ENCODE measurements around the gene MSH4. TPM values are rescaled to one million over a fixed set of nuclear protein-coding genes. Genes with fewer than 3 reads are reported as not detected.
A peak's percentile ranks its signal among the peaks of the same experiment; 100 is the strongest.
"Not testable (repeated sequence)": the region's sequence is repeated elsewhere in the genome, so short reads cannot be mapped to it uniquely, and the experiment has no call there.

Gene MSH4
- total RNA-seq, 1 donor from 2014 or later = 0.26 TPM

DNA sequence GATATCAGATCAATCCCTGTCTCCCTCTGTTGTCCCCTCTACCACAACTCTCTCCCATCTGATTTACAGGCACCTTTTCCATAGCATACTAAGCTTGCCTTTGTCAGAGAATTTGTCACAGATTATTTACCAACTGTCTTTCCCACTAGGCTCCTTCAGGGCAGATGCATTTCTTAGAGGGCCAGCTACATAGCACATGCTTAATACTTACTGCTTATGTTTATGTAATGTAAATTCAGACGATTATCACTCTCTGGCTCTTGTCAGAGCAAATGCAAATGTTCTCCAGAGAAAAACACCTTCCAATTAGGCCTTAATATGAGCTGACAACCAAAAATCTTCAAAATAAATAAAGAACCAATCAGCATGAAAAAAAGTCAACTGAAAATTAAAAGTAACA lies 25.9 kb upstream of the MSH4 start:
- Histone ChIP-seq H3K36me3 (ENCODE audit: control insufficient read depth, insufficient read depth, low read length) (no peaks in the 10 kb centered on the region), H3K4me3 (ENCODE audit: low read depth, low read length) (no peak overlapping the region), H3K27me3 (ENCODE audit: control insufficient read depth, insufficient read depth, low read length) (no peaks in the 10 kb centered on the region)
- DNase-seq (ENCODE audit: low read depth) (no peak), FAIRE-seq (no peak)
- TF ChIP-seq CTCF (IDR thresholded peaks at IDR 0.05; ENCODE audit: insufficient read depth, low read length, severe bottlenecking) = no peak

DNA sequence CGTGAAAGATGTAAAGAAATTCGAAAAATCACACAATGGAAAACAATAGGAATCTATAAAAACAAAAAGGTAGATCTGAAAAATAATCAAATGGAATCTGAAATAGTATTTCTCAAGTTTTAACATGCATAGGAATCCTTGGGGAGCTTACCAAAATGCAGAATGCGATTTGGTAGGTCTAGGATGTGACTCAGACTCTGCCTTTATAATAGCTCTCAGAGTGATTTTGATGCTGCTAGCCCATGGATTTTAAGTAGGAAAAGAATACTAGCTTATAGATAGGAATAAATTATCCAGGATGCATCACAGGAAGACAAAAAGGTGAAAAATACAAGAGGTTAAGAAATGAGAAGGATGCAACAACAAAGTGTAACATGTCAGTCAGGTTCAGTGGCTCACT lies 24.7 kb upstream of the MSH4 start:
- H3K36me3 ChIP-seq (ENCODE audit: control insufficient read depth, insufficient read depth, low read length) = no peaks in the 10 kb centered on the region
- peak; percentile 33 for DNase-seq (ENCODE audit: low read depth)
- TF ChIP-seq CTCF (IDR thresholded peaks at IDR 0.05; ENCODE audit: insufficient read depth, low read length, severe bottlenecking) = no peak
- FAIRE-seq = no peak
- no peak overlapping the region for H3K4me3 ChIP-seq (ENCODE audit: low read depth, low read length)
- no peaks in the 10 kb centered on the region for H3K27me3 ChIP-seq (ENCODE audit: control insufficient read depth, insufficient read depth, low read length)

GRCh38 chr1:75777812-75778211 lies 18.9 kb upstream of the MSH4 start:
- H3K4me3 ChIP-seq (ENCODE audit: low read depth, low read length); DNase-seq (ENCODE audit: low read depth); H3K36me3 ChIP-seq (ENCODE audit: control insufficient read depth, insufficient read depth, low read length); H3K27me3 ChIP-seq (ENCODE audit: control insufficient read depth, insufficient read depth, low read length); FAIRE-seq: not testable (repeated sequence)

DNA sequence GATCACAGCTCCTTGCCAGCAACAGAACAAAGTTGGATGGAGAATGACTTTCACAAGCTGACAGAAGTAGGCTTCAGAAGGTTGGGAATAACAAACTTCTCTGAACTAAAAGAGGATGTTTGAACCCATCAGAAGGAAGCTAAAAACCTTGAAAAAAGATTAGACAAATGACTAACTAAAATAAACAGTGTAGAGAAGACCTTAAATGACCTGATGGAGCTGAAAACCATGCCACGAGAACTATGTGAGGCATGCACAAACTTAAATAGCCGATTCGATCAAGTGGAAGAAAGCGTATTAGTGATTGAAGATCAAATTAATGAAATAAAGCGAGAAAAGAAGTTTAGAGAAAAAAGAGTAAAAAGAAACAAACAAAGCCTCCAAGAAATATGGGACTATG lies 18.0 kb upstream of the MSH4 start:
- not testable (repeated sequence) for H3K27me3 ChIP-seq (ENCODE audit: control insufficient read depth, insufficient read depth, low read length); H3K36me3 ChIP-seq (ENCODE audit: control insufficient read depth, insufficient read depth, low read length); DNase-seq (ENCODE audit: low read depth); H3K4me3 ChIP-seq (ENCODE audit: low read depth, low read length); FAIRE-seq

GRCh38 chr1:75780183-75780582 lies 16.5 kb upstream of the MSH4 start:
- not testable (repeated sequence) for H3K36me3 ChIP-seq (ENCODE audit: control insufficient read depth, insufficient read depth, low read length); H3K4me3 ChIP-seq (ENCODE audit: low read depth, low read length); H3K27me3 ChIP-seq (ENCODE audit: control insufficient read depth, insufficient read depth, low read length); FAIRE-seq; DNase-seq (ENCODE audit: low read depth)

- FAIRE-seq; DNase-seq (ENCODE audit: low read depth); H3K36me3 ChIP-seq (ENCODE audit: control insufficient read depth, insufficient read depth, low read length); H3K4me3 ChIP-seq (ENCODE audit: low read depth, low read length); H3K27me3 ChIP-seq (ENCODE audit: control insufficient read depth, insufficient read depth, low read length): not testable (repeated sequence)
These were observed 12.8 kb upstream of the MSH4 start for GRCh38 chr1:75783920-75784319.

- Histone ChIP-seq H3K36me3 (ENCODE audit: control insufficient read depth, insufficient read depth, low read length) (peaks cover 4% of the 10 kb centered on the region), H3K4me3 (ENCODE audit: low read depth, low read length) (peak overlapping the region; percentile 70), H3K27me3 (ENCODE audit: control insufficient read depth, insufficient read depth, low read length) (no peaks in the 10 kb centered on the region)
- no peak for FAIRE-seq
- DNase-seq (ENCODE audit: low read depth) = no peak
- no peak for TF ChIP-seq CTCF (IDR thresholded peaks at IDR 0.05; ENCODE audit: insufficient read depth, low read length, severe bottlenecking)
These were observed 11.2 kb upstream of the MSH4 start for GRCh38 chr1:75785320-75785982.

Measured in bronchial epithelial cell (primary cell).